MM.1S (cell line): ENCODE measurements around the gene NFE2L3.

Source experiments
- DNase-seq: peaks from one replicate; pipeline ENCODE4 v3.0.0-alpha.2; 2015
- H2AFZ ChIP-seq: fragments of 300-600 bp; sonication (generic); 2 replicates; pipeline ENCODE4 v1.6.0; 2016; ENCODE audit warnings: antibody characterized with exemption, low read length
- H3F3A ChIP-seq: fragments of 300-600 bp; sonication (generic); 2 replicates; pipeline ENCODE4 v1.6.1; 2016; ENCODE audit warnings: mild to moderate bottlenecking, antibody characterized with exemption, low read length, moderate library complexity, mixed read lengths; ENCODE audit not compliant: insufficient read depth
- H3K27ac ChIP-seq: fragments of 300-600 bp; sonication (generic); 2 replicates; pipeline ENCODE4 v1.5.1; 2016; ENCODE audit warnings: mild to moderate bottlenecking, low read length
- H3K27me3 ChIP-seq: fragments of 300-600 bp; sonication (generic); replicated peaks from 2 replicates; pipeline ENCODE4 v1.6.0; 2016; ENCODE audit warnings: low read length; ENCODE audit not compliant: insufficient read depth
- H3K36me3 ChIP-seq: fragments of 300-600 bp; sonication (generic); replicated peaks from 2 replicates; pipeline ENCODE4 v1.6.1; 2016; ENCODE audit warnings: mild to moderate bottlenecking, low read length, mixed read lengths; ENCODE audit not compliant: insufficient read depth
- H3K4me1 ChIP-seq: fragments of 300-600 bp; sonication (generic); 2 replicates; pipeline ENCODE4 v1.6.1; 2016; ENCODE audit warnings: low read length, mixed read lengths
- H3K4me2 ChIP-seq: fragments of 300-600 bp; sonication (generic); 2 replicates; pipeline ENCODE4 v1.6.0; 2016; ENCODE audit warnings: low read depth, low read length
- H3K4me3 ChIP-seq: fragments of 300-600 bp; sonication (generic); 2 replicates; pipeline ENCODE4 v1.5.1; 2016; ENCODE audit warnings: low read length, mixed read lengths
- H3K79me2 ChIP-seq: fragments of 300-600 bp; sonication (generic); 2 replicates; pipeline ENCODE4 v1.6.1; 2016; ENCODE audit warnings: mixed run types, low read length, mixed read lengths
- H3K9ac ChIP-seq: fragments of 300-600 bp; sonication (generic); 2 replicates; pipeline ENCODE4 v1.6.1; 2016; ENCODE audit warnings: low read length, mixed read lengths
- H3K9me2 ChIP-seq: fragments of 300-600 bp; sonication (generic); replicated peaks from 2 replicates; pipeline ENCODE4 v1.6.1; 2016; ENCODE audit warnings: mild to moderate bottlenecking, low read length, mixed read lengths; ENCODE audit not compliant: insufficient read depth
- H3K9me3 ChIP-seq: fragments of 300-600 bp; sonication (generic); replicated peaks from 2 replicates; pipeline ENCODE4 v1.6.1; 2016; ENCODE audit warnings: mild to moderate bottlenecking, low read length, mixed read lengths; ENCODE audit not compliant: insufficient read depth
- H4K20me1 ChIP-seq: fragments of 300-600 bp; sonication (generic); 2 replicates; pipeline ENCODE4 v1.6.1; 2016; ENCODE audit warnings: mild to moderate bottlenecking, low read length, moderate library complexity, mixed read lengths; ENCODE audit not compliant: insufficient read depth
- EZH2 ChIP-seq: fragments of 300-600 bp; sonication (generic); optimal IDR thresholded peaks from 2 replicates; pipeline ENCODE3; 2017; ENCODE audit warnings: low read depth, mild to moderate bottlenecking, antibody characterized with exemption, low read length, mixed read lengths
- EZH2phosphoT487 ChIP-seq: fragments of 300-600 bp; sonication (generic); IDR thresholded peaks from 2 replicates; pipeline ENCODE4 v1.6.1; 2018; ENCODE audit warnings: antibody characterized with exemption, low read length
- TF ChIP-seq, protein P1 (sequence below): fragments of 300-600 bp; sonication (generic); IDR thresholded peaks from 2 replicates; pipeline ENCODE4 v1.5.1; 2016; ENCODE audit warnings: antibody characterized with exemption, low read length, mixed read lengths

Gene NFE2L3

DNA sequence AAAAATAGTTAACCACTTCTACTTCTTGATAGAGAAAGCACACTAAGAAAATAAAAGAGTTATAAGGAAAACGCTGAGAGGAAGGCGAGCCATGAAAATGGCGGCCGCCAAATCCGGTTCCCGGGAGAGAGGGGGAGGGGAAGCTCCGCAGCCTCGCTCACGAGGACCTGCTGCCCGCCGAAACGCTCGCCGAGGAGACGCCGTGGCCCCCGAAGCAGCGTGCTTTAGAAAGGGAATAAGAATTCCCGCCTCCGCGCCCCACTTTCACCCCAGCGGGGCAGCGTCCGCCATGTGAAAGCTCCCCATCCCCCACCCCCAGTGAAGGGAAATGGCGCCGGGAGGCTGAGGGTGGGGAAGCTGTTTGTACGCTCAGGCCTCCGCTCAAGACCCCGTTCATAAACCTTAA is 48.0 kb downstream of the NFE2L3 start:
- Histone ChIP-seq H3K4me2 (peak overlapping the region; percentile 66; the same call in 1 of the 2 replicates), H3K9me2 (no peaks in the 10 kb centered on the region), H3K9ac (peak overlapping the region; percentile 97), H3K4me3 (peak overlapping the region; percentile 96), H3K4me1 (peaks cover 27% of the 10 kb centered on the region), H3K27ac (peak overlapping the region; percentile 98), H3F3A (peaks cover 52% of the 10 kb centered on the region), H2AFZ (no peak overlapping the region), H3K79me2 (peaks cover 90% of the 10 kb centered on the region), H3K36me3 (peaks cover 35% of the 10 kb centered on the region), H3K27me3 (no peaks in the 10 kb centered on the region), H3K9me3 (no peaks in the 10 kb centered on the region), H4K20me1 (peaks cover 65% of the 10 kb centered on the region)
- DNase-seq: peak; percentile 58
- TF ChIP-seq EZH2phosphoT487 (no peak), EZH2 (no peak)
- TF ChIP-seq, protein P1, sequence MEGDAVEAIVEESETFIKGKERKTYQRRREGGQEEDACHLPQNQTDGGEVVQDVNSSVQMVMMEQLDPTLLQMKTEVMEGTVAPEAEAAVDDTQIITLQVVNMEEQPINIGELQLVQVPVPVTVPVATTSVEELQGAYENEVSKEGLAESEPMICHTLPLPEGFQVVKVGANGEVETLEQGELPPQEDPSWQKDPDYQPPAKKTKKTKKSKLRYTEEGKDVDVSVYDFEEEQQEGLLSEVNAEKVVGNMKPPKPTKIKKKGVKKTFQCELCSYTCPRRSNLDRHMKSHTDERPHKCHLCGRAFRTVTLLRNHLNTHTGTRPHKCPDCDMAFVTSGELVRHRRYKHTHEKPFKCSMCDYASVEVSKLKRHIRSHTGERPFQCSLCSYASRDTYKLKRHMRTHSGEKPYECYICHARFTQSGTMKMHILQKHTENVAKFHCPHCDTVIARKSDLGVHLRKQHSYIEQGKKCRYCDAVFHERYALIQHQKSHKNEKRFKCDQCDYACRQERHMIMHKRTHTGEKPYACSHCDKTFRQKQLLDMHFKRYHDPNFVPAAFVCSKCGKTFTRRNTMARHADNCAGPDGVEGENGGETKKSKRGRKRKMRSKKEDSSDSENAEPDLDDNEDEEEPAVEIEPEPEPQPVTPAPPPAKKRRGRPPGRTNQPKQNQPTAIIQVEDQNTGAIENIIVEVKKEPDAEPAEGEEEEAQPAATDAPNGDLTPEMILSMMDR: no peak

DNA sequence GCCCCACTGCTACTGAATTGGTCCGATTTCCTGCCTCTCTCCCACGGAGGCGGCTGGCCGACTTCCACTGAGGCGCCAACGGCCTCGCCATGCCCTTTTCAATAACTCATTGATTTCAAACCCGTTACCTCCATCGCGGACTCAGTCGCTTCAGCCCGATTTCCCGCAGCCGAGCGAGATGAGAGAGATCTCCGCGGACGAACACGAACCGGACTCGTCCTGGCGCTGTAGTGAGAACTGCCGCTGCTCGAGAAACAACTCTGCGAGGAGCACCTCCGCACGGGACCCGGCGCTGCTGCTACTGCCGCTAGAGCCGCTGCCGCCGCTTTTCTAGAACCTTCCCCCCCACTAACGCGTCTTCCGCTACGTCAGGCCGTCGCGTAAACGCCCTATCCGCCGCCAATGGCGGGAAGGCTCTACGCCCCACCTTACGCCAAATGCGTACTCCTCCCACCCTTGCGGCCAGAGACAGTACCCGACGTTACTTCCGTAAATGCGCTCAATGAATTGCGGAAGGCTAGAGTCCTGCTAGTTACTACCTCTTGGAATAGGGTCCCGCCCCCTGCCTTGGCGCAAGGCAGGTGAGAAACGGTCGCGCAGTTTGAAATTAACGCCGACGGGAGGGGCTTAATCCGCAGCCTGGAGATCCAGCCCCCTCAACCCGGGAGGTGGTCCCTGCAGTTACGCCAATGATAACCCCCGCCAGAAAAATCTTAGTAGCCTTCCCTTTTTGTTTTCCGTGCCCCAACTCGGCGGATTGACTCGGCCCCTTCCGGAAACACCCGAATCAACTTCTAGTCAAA is 48.6 kb downstream of the NFE2L3 start, which contains the start of gene HNRNPA2B1:
Gene HNRNPA2B1, minus strand, starts transcription at position 303 of the 803 bp plus-strand sequence. Its CDS starts 169 bp downstream, at position 134.
- Histone ChIP-seq H2AFZ (peak within 1 kb of the TSS; percentile 49; the same call in 1 of the 2 replicates), H3K4me2 (peak within 1 kb of the TSS; percentile 70), H4K20me1 (peaks cover 65% of the 10 kb centered on the region), H3K9me3 (no peaks in the 10 kb centered on the region), H3K27me3 (no peaks in the 10 kb centered on the region), H3K4me1 (peaks cover 24% of the 10 kb centered on the region), H3K9me2 (no peaks in the 10 kb centered on the region), H3K4me3 (peak within 1 kb of the TSS; percentile 96), H3K79me2 (peaks cover 90% of the 10 kb centered on the region), H3K9ac (peak within 1 kb of the TSS; percentile 98), H3F3A (peaks cover 46% of the 10 kb centered on the region), H3K27ac (peak within 1 kb of the TSS; percentile 98), H3K36me3 (peaks cover 36% of the 10 kb centered on the region)
- peak; percentile 99 for DNase-seq
- TF ChIP-seq EZH2phosphoT487: no peak
- TF ChIP-seq EZH2: no peak
- TF ChIP-seq, protein P1: no peak

DNA sequence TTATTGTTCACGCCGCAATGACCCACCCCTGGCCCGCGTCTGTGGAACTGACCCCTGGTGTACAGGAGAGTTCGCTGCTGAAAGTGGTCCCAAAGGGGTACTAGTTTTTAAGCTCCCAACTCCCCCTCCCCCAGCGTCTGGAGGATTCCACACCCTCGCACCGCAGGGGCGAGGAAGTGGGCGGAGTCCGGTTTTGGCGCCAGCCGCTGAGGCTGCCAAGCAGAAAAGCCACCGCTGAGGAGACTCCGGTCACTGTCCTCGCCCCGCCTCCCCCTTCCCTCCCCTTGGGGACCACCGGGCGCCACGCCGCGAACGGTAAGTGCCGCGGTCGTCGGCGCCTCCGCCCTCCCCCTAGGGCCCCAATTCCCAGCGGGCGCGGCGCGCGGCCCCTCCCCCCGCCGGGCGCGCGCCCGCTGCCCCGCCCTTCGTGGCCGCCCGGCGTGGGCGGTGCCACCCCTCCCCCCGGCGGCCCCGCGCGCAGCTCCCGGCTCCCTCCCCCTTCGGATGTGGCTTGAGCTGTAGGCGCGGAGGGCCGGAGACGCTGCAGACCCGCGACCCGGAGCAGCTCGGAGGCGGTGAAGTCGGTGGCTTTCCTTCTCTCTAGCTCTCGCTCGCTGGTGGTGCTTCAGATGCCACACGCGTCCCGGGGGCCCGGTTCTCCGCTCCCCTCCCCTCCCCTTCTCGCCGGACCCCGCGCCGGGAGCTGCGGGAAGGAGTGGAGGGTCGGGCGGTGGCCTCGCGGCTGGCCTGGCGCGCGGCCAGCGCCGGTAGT is 49.4 kb downstream of the NFE2L3 start, which contains the start of gene CBX3:
Gene CBX3, plus strand, starts transcription at position 499 of the 772 bp plus-strand sequence. CDS start 1,254 bp downstream, outside the sequence.
- Histone ChIP-seq H3K9ac (peak within 1 kb of the TSS; percentile 98), H3K79me2 (peaks cover 90% of the 10 kb centered on the region), H4K20me1 (peaks cover 65% of the 10 kb centered on the region), H3K27ac (peak within 1 kb of the TSS; percentile 98), H3K4me3 (peak within 1 kb of the TSS; percentile 96), H3K36me3 (peaks cover 29% of the 10 kb centered on the region), H2AFZ (peak within 1 kb of the TSS; percentile 57; the same call in 1 of the 2 replicates), H3K4me2 (peak within 1 kb of the TSS; percentile 78), H3K9me2 (no peaks in the 10 kb centered on the region), H3F3A (peaks cover 39% of the 10 kb centered on the region), H3K9me3 (no peaks in the 10 kb centered on the region), H3K4me1 (peaks cover 16% of the 10 kb centered on the region), H3K27me3 (no peaks in the 10 kb centered on the region)
- peak; percentile 93 for DNase-seq
- TF ChIP-seq, protein P1: no peak
- no peak for TF ChIP-seq EZH2phosphoT487
- no peak for TF ChIP-seq EZH2
